IMR-90 (cell line): ENCODE results near the gene YIPF3. TPM values are rescaled to one million over a fixed set of nuclear protein-coding genes. Genes with fewer than 3 reads are reported as not detected.

Experiments
- ATAC-seq: fragments of 200-7000 bp; cut with Tn5 transposase; 2 replicates; pipeline ENCODE4 v1.9.1; 2020; ENCODE audit warnings: low read depth, mild to moderate bottlenecking, moderate library complexity
- BruUV-seq: library from RNA; stranded (reverse); fragments of 400-500 nt; replicated peaks from 2 replicates; lab custom pipeline; 2021; lab: Mats Ljungman, UMichigan
- CTCF ChIA-PET: fragments of 300-600 bp; formaldehyde crosslinking; extraction: SDS; loops from one replicate; lab custom pipeline; 2021; ENCODE audit warnings: antibody characterized with exemption; lab: Yijun Ruan, JAX
- POLR2A ChIA-PET: fragments of 300-600 bp; sonication (Branson Sonifier 250); formaldehyde crosslinking; loops from one replicate; lab custom pipeline; 2022; ENCODE audit warnings: antibody characterized with exemption; ENCODE audit not compliant: unreplicated experiment; lab: Charles Lee
- DNase-seq: peaks from one replicate; pipeline ENCODE4 v3.0.0; 2013
- H2AFZ ChIP-seq: replicated peaks from 2 replicates; pipeline ENCODE3; 2013; ENCODE audit warnings: low read length, mild to moderate bottlenecking; ENCODE audit not compliant: poor library complexity
- H2AK5ac ChIP-seq: 2 replicates; pipeline ENCODE4 v1.6.1; 2013; ENCODE audit warnings: low read depth, low read length, inconsistent platforms
- H2AK9ac ChIP-seq: replicated peaks from 2 replicates; pipeline ENCODE3; 2013; ENCODE audit warnings: mild to moderate bottlenecking, low read depth, low read length, moderate library complexity; ENCODE audit not compliant: poor library complexity
- H2BK120ac ChIP-seq: 2 replicates; pipeline ENCODE4 v1.6.1; 2013; ENCODE audit warnings: low read depth, low read length, inconsistent platforms
- H2BK15ac ChIP-seq: 3 replicates; pipeline ENCODE4 v1.6.1; 2013; ENCODE audit warnings: low read depth, low read length, inconsistent platforms
- H2BK20ac ChIP-seq: 2 replicates; pipeline ENCODE4 v1.6.1; 2013; ENCODE audit warnings: low read depth, mild to moderate bottlenecking, inconsistent platforms, low read length, moderate library complexity
- H2BK5ac ChIP-seq: 2 replicates; pipeline ENCODE4 v1.6.1; 2013; ENCODE audit warnings: mild to moderate bottlenecking, low read depth, low read length, inconsistent platforms; ENCODE audit not compliant: poor library complexity, severe bottlenecking
- H3K14ac ChIP-seq: replicated peaks from 2 replicates; pipeline ENCODE4 v1.6.1; 2013; ENCODE audit warnings: low read depth, low read length, inconsistent platforms
- H3K18ac ChIP-seq: 2 replicates; pipeline ENCODE4 v1.6.1; 2013; ENCODE audit warnings: low read depth, low read length, control low read depth
- H3K23ac ChIP-seq: 2 replicates; pipeline ENCODE4 v1.6.1; 2013; ENCODE audit warnings: low read depth, low read length, inconsistent platforms
- H3K27ac ChIP-seq: 2 replicates; pipeline ENCODE4 v1.5.1; 2013; ENCODE audit warnings: mild to moderate bottlenecking, control low read depth, low read length; ENCODE audit not compliant: insufficient read depth
- H3K27me3 ChIP-seq: 2 replicates; pipeline ENCODE4 v1.6.1; 2013; ENCODE audit warnings: low read length; ENCODE audit not compliant: control insufficient read depth, insufficient read depth
- H3K36me3 ChIP-seq: 2 replicates; pipeline ENCODE4 v1.6.1; 2013; ENCODE audit warnings: low read length, mixed read lengths; ENCODE audit not compliant: control insufficient read depth, insufficient read depth
- H3K4ac ChIP-seq: 2 replicates; pipeline ENCODE4 v1.6.1; 2013; ENCODE audit warnings: low read depth, low read length, inconsistent platforms
- H3K4me1 ChIP-seq: 2 replicates; pipeline ENCODE4 v1.6.1; 2013; ENCODE audit warnings: low read length, mixed read lengths; ENCODE audit not compliant: control insufficient read depth, insufficient read depth
- H3K4me2 ChIP-seq: 2 replicates; pipeline ENCODE4 v1.6.1; 2013; ENCODE audit warnings: low read depth, mild to moderate bottlenecking, control low read depth, low read length, moderate library complexity
- H3K4me3 ChIP-seq: 2 replicates; pipeline ENCODE4 v1.5.1; 2013; ENCODE audit warnings: low read depth, mild to moderate bottlenecking, control low read depth, low read length, moderate library complexity; ENCODE audit not compliant: insufficient read depth
- H3K56ac ChIP-seq: 2 replicates; pipeline ENCODE4 v1.6.1; 2013; ENCODE audit warnings: low read length, inconsistent platforms; ENCODE audit not compliant: insufficient read depth; ENCODE audit errors: extremely low read depth
- H3K79me1 ChIP-seq, 2 experiments: 2 replicates each; pipeline ENCODE4 v1.6.1; 2013; ENCODE audit warnings: low read length in 2 of 2, inconsistent platforms in 1 of 2, low read depth in 1 of 2
- H3K9ac ChIP-seq: 2 replicates; pipeline ENCODE4 v1.6.1; 2013; ENCODE audit warnings: low read depth, low read length, control low read depth
- H3K9me1 ChIP-seq: 2 replicates; pipeline ENCODE4 v1.6.1; 2013; ENCODE audit warnings: low read length, inconsistent platforms; ENCODE audit not compliant: insufficient read depth
- H3K9me3 ChIP-seq: 2 replicates; pipeline ENCODE4 v1.6.1; 2013; ENCODE audit warnings: low read length; ENCODE audit not compliant: control insufficient read depth, insufficient read depth
- H4K20me1 ChIP-seq: 2 replicates; pipeline ENCODE4 v1.6.1; 2013; ENCODE audit warnings: low read length, inconsistent platforms; ENCODE audit not compliant: insufficient read depth
- H4K5ac ChIP-seq: 2 replicates; pipeline ENCODE4 v1.6.1; 2013; ENCODE audit warnings: mild to moderate bottlenecking, low read depth, low read length, control low read depth
- H4K8ac ChIP-seq, 2 experiments: 2 replicates each; pipeline ENCODE4 v1.6.1; 2013; ENCODE audit warnings: low read depth in 2 of 2, low read length in 2 of 2, control low read depth in 1 of 2, inconsistent platforms in 1 of 2
- H4K91ac ChIP-seq: 2 replicates; pipeline ENCODE4 v1.6.1; 2013; ENCODE audit warnings: low read depth, low read length, inconsistent platforms; ENCODE audit not compliant: insufficient read depth
- CEBPB ChIP-seq: IDR thresholded peaks from 2 replicates; pipeline ENCODE4 v1.6.1; 2012; ENCODE audit warnings: low read depth, low read length, improper control_type of control experiment
- CHD1 ChIP-seq: IDR thresholded peaks from 2 replicates; pipeline ENCODE4 v1.6.1; 2012; ENCODE audit warnings: low read depth, low read length, improper control_type of control experiment
- NFE2L2 ChIP-seq: fragments of 150-350 bp; IDR thresholded peaks from 2 replicates; pipeline ENCODE4 v1.6.1; 2016; ENCODE audit warnings: low read depth, mild to moderate bottlenecking, low read length
- WGBS, 2 experiments: methylation state at CpG; one replicate each; pipeline versions ENCODE4 v1.1.5 to v1.1.7; 2013; ENCODE audit warnings: missing lambda C conversion rate in 2 of 2; ENCODE audit not compliant: insufficient read length in 1 of 2; ENCODE audit errors: extremely low coverage in 2 of 2; 5-methylcytosine and 5-hydroxymethylcytosine counted together
- dilution Hi-C: fragments of 300-500 bp; cut with HindIII; formaldehyde crosslinking; loops from one replicate; pipeline ENCODE4 v1.14.3; 2018; ENCODE audit warnings: low sequenced_read_pairs; ENCODE audit not compliant: unreplicated experiment
- in situ Hi-C: fragments of 300-500 bp; cut with MboI; formaldehyde crosslinking; loops from 3 replicates; pipeline ENCODE4 v1.14.3; 2019; ENCODE audit warnings: low sequenced_read_pairs, inconsistent platforms, mixed read lengths
- intact Hi-C: fragments of 100-400 bp; cut with micrococcal nuclease; formaldehyde crosslinking; loops from 2 replicates; pipeline ENCODE4 v1.10.0; 2022
- polyA plus RNA-seq, 3 experiments: library from polyadenylated mRNA; depleted of rRNA; stranded (reverse); fragments of >200 nt; gene quantifications; 2 replicates each; pipeline ENCODE4 v1.2.3, GENCODE V29; 2012; ENCODE audit warnings: low replicate concordance in 1 of 3
- total RNA-seq: library from RNA; depleted of rRNA; stranded (reverse); fragments of >200 nt; gene quantifications from 2 replicates; pipeline ENCODE4 v1.2.3, GENCODE V29; 2012
- TF ChIP-seq, protein P1 (sequence below): fragments of 150-350 bp; IDR thresholded peaks from 2 replicates; pipeline ENCODE4 v1.6.1; 2016; ENCODE audit warnings: low read depth, mild to moderate bottlenecking, low read length, moderate library complexity, borderline replicate concordance

YIPF3 gene
- total and polyA plus RNA-seq, 2 of the 4 experiments (the other 2 are of a cell fraction), result 114 to 193 TPM

DNA sequence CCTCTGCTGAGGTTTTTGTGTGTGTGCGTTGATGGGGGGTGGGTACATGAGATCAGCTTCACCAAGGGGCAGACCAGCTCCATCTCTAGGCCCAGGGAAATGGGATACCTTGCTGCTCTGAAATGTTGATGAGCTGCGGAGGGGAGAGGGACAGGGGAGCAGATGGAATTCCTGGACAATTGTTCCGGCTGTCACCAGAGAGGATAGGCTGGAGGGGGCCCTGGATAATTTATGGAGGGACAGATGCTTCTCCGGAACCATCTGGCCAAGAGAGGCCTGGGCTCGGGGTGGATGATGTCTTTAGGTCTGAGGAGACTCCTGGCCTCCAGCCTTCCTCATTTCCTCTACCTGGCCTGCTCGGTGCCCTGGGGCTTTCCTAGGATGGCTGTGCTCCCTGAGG, 41.2 kb downstream of the YIPF3 start:
- H3K4me1 ChIP-seq, result peaks cover 5% of the 10 kb centered on the region
- TF ChIP-seq CHD1 (no peak), CEBPB (no peak), NFE2L2 (no peak)
- TF ChIP-seq, protein P1, sequence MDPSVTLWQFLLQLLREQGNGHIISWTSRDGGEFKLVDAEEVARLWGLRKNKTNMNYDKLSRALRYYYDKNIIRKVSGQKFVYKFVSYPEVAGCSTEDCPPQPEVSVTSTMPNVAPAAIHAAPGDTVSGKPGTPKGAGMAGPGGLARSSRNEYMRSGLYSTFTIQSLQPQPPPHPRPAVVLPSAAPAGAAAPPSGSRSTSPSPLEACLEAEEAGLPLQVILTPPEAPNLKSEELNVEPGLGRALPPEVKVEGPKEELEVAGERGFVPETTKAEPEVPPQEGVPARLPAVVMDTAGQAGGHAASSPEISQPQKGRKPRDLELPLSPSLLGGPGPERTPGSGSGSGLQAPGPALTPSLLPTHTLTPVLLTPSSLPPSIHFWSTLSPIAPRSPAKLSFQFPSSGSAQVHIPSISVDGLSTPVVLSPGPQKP, result no peak
- H3K9me1 ChIP-seq, result peaks cover 18% of the 10 kb centered on the region
- no peak overlapping the region for H3K56ac ChIP-seq
- DNase-seq (no peak), ATAC-seq (no peak)
- no peak overlapping the region for H3K23ac ChIP-seq
- no peak overlapping the region for H4K91ac ChIP-seq
- BruUV-seq, result no TSS peak
- peaks cover 3% of the 10 kb centered on the region for H3K27me3 ChIP-seq
- no CpG with 5 or more reads among the region's 6 CpGs for WGBS, 2 experiments
- H4K20me1 ChIP-seq, result no peaks in the 10 kb centered on the region
- no peak overlapping the region for H2BK5ac ChIP-seq
- H3K27ac ChIP-seq, result no peak overlapping the region
- H3K79me1 ChIP-seq, result peaks cover 18 to 28% of the 10 kb centered on the region in 2 experiments
- H3K9me3 ChIP-seq, result no peaks in the 10 kb centered on the region
- no peak overlapping the region for H3K14ac ChIP-seq
- peak overlapping the region; percentile 13 for H2AFZ ChIP-seq
- H3K9ac ChIP-seq, result no peak overlapping the region
- H2BK120ac ChIP-seq, result no peak overlapping the region
- ChIA-PET CTCF (interaction anchor here (1.0 kb wide), 2 partner anchors 21 to 32 kb away, joined by 3 read pairs; no protein-coding TSS in a partner anchor), POLR2A (no interaction called here)
- H3K4ac ChIP-seq, result no peak overlapping the region
- no peak overlapping the region for H2AK5ac ChIP-seq
- no peak overlapping the region for H4K8ac ChIP-seq
- H3K36me3 ChIP-seq, result no peaks in the 10 kb centered on the region
- dilution Hi-C loops, result no loop called here
- H4K5ac ChIP-seq, result no peak overlapping the region
- no peak overlapping the region for H3K18ac ChIP-seq
- no peak overlapping the region for H3K4me3 ChIP-seq
- in situ Hi-C loops, result no loop called here
- no peak overlapping the region for H2AK9ac ChIP-seq
- no peak overlapping the region for H3K4me2 ChIP-seq
- no peak overlapping the region for H2BK15ac ChIP-seq
- no peak overlapping the region for H2BK20ac ChIP-seq
- intact Hi-C loops, result no loop called here
